Medulla oblongata (tissue), 1 donor: ENCODE data around the gene ANK3.
A peak's percentile ranks its signal among the peaks of the same experiment; 100 is the strongest.

Experiments
- DNase-seq: peaks from one replicate; pipeline ENCODE4 v3.0.0-alpha.2; 2015; ENCODE audit errors: extremely low spot score

ANK3 gene

DNA sequence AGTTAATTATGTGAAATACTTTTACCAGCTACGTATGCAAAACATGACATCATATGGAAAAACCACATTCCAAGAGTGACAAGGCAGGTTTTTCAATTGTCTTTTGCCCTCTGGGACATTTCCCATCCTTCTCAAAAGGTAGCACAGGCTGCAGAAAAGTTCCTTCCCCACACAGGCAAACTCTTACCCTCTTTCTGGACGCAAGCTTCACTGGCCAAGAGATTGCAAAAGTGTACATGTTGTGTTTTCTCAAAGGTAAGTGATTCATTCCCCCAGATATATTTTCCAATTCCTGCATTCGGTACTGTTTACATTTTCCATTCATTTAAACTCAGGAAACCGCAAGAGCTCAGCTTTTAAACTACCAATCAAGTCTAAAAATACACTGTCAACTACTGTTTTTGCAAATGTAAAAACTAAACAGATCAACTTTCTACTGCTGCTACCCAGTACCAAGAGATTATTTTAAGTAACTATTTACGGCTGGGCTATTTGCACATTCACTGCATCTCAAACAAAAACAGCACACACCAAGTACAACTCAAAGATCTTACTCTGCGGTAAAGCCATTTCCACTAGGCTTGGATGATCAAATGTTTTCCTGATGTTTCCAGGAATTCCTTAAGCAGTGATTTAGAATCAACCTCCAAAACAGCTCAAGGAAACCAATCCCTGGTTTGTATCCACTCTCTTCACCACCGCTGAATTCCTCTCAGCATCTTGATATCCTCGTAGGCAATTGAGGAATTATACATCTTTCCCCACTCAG lies 249.7 kb downstream of the ANK3 start:
- no peak for DNase-seq

GRCh38 chr10:60139290-60139689 lies 250.4 kb downstream of the ANK3 start:
- no peak for DNase-seq

- no peak for DNase-seq
Observed at GRCh38 chr10:60138842-60139241, 250.8 kb downstream of the ANK3 start.

- no peak for DNase-seq
Observed at GRCh38 chr10:60138026-60138425, 251.6 kb downstream of the ANK3 start.

DNA sequence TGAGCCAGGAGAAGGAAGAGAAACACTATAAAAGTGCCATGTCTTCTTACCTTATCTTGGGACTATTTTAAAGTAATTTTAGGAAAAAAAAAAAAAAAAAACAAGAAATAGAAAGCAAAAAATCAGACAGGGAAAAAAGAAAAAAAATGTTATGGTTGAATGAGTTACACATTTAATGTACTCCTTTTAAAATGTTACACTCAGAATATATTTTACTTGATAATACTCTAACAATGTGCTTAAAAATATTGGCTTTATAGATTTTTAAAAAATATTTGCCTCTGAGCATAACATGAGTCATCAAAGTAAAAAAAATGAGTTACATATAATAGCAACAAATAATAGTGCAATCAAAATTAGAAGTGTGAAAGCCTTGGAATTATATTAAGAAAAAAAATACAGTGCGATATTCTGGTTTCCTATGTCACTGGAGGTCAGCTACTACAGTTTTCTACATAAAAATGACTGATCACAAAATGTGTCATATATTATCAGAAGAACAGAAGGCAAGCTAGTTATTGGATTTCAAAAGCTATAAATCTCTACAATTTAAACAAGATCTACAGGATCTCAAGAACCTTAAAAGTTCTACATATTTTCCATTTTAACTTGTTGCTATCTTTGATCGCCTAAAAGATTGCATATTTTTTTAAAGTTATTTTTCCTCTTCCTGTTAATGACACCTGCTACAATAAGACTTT lies 252.2 kb downstream of the ANK3 start:
- DNase-seq = no peak

- DNase-seq = no peak
Observed at GRCh38 chr10:60135020-60135419, 254.7 kb downstream of the ANK3 start.

GRCh38 chr10:60134548-60134947 lies 255.1 kb downstream of the ANK3 start:
- DNase-seq = no peak

- no peak for DNase-seq
Observed at GRCh38 chr10:60130130-60130579, 259.5 kb downstream of the ANK3 start.

DNA sequence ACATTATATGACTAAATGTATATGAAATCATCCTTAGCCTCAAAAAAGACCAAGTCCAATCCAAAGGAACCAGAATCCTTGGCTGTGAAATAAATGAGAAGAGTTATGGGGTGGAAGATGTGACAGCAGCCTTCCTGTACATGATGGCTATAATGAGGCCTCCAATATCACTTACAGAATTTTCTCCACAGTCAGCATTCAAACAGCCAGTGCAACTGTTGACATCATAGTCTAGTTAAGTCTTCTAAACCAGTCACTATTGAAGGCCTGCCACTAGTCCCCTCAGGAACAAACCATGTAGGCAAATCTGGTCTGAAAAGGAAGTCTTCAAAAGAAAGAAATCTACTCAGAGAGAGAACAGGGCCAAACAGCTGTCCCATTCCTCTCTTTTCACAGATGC lies 263.8 kb downstream of the ANK3 start:
- no peak for DNase-seq

DNA sequence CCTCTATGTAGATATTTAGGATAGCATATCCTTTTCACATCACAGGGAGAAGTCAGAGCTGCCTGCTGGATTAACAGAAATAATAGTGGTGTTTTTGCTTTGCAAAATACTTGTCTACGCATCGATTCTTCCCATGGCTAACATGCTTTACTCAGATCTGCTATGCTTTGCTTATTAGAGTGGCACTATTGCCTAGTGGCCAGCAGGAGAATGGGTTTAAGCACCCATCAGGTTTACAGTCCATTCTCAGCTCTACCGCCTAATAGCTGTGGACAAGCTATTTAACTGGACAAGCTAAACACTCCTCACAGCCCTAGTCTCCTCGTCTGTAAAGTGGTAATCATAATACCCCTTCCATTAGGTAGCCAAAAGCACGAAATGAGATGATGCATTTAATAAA lies 265.1 kb downstream of the ANK3 start:
- DNase-seq = no peak

DNA sequence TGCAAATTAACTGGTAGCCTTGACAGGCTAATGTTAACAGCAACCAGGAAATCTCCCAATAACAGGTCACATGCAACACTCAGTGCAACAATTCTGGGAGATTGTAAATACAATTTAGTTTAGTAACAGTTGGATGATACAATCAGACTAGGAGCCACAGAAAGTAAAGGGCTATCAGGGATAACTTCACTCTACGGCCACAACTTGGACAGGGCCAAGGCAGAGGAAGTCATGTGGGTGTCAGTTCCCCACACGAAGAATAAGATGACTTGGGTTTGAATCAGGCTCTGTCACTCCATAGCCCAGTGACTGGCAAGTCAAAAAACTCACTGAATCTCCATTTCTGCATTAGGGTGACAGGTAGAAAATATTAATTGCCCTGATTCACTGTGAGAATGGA lies 266.0 kb downstream of the ANK3 start:
- DNase-seq = no peak

GRCh38 chr10:60123172-60123571 lies 266.5 kb downstream of the ANK3 start:
- DNase-seq = no peak

DNA sequence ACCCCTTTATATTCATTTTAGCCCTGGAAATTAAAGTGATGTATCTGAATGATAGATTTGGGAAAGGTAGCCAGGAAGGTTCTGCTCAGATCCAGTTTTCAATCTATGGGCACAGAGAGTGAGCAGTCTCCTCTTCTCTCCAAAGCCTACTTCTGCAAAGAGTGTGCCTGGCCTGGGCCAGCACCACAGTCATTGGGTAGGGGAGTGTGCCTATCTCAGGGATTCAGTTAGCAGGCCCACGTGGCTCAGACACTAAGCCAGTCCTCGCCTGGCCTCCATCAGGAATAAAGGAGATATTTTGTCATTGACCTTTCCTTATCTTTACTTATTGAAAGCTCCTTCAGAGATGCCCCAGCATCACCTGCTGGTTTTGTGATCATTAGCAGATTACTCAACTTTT lies 267.5 kb downstream of the ANK3 start:
- DNase-seq = no peak

GRCh38 chr10:60114765-60115586 lies 274.7 kb downstream of the ANK3 start:
- peak; percentile 71 for DNase-seq

DNA sequence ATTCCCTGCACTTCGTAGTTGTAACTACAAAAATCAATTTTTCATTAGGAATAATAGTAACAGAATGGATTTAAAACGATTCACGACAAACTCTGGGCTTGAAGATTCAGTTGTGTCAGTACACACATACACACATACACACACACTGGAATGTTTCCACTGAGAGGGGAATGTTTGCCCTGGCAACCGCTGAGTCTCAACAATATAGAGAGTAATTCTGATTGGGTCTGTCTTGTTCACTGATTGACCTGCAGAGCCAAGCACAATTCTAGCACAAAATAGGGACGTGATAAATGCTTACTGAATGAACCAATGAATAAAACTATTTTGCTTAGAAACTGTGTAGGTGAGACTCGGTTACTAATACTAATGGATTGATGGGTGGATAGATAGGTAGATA lies 278.9 kb downstream of the ANK3 start:
- no peak for DNase-seq

GRCh38 chr10:60107308-60107976 lies 282.2 kb downstream of the ANK3 start:
- no peak for DNase-seq

GRCh38 chr10:60105295-60105695 lies 284.4 kb downstream of the ANK3 start:
- DNase-seq = no peak

DNA sequence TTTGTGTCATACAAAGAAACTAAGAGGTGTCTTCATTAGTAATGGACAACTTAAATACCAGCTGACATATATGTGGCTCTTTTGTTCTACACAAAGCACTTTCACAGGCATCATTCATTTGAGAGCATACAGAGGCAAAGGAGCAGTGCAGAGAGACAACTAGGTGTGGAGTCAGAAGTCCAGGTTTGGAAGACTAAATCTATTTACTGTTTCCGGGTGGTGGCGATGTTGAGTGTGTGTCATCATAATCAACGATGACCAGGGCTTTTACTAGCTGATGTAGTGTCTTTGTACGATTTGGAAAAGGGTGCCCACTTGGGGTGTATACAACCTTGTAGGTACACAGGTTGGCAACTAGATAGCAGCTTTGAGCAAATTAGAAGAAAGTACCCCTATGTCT lies 287.9 kb downstream of the ANK3 start:
- DNase-seq = no peak

- DNase-seq = peak; percentile 82
Observed at GRCh38 chr10:60099998-60100747, 289.5 kb downstream of the ANK3 start.

GRCh38 chr10:60098677-60099601 lies 290.7 kb downstream of the ANK3 start:
- DNase-seq = no peak
